ENCODE measurements around the gene A2M.

DNA sequence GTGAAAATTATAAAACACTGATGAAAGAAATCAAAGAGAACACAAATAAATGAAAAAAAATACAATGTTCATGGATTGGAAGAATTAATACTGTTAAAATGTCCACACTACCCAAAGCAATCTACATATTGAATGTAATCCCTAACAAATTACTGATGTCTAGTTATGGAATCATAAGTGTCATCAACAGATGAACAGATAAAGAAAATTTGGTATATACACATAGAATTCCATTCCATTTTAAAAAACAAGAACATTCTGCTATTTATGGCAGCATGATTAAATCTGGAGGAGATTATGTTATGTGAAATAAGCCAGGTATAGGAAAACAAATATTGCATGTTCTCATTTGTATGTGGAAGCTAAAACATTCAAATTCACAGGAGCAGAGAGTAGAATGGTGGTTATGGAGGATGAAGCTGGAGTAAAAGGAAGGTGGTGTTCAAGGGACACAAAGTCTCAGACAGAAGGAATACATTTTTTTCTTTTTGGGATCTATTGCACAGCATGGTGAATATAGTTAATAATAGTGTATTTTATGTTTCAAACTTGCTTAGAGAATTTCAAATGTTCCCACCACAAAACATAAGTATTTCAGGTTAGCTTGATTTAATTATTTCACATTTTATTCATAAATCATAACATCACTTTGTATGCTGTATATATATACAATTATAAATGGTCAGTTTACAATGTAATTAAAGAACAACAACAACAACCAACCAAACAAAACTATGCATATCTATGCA lies 28.5 kb downstream of the A2M start:
- TF ChIP-seq, protein P1, sequence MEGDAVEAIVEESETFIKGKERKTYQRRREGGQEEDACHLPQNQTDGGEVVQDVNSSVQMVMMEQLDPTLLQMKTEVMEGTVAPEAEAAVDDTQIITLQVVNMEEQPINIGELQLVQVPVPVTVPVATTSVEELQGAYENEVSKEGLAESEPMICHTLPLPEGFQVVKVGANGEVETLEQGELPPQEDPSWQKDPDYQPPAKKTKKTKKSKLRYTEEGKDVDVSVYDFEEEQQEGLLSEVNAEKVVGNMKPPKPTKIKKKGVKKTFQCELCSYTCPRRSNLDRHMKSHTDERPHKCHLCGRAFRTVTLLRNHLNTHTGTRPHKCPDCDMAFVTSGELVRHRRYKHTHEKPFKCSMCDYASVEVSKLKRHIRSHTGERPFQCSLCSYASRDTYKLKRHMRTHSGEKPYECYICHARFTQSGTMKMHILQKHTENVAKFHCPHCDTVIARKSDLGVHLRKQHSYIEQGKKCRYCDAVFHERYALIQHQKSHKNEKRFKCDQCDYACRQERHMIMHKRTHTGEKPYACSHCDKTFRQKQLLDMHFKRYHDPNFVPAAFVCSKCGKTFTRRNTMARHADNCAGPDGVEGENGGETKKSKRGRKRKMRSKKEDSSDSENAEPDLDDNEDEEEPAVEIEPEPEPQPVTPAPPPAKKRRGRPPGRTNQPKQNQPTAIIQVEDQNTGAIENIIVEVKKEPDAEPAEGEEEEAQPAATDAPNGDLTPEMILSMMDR (IDR thresholded peaks at IDR 0.05), result no peak
- TF ChIP-seq POLR2A (IDR thresholded peaks at IDR 0.05), result no peak
- TF ChIP-seq EP300 (IDR thresholded peaks at IDR 0.05), result no peak

Measured in ovary (tissue), 3 donors.